Cardiac fibroblast (primary cell): ENCODE results near the gene PAMR1.

ENCODE experiments used
- DNase-seq, 2 donors: peaks; one replicate each; pipeline versions ENCODE4 v3.0.0 to v3.0.0-alpha.2; 2010; ENCODE audit warnings: low read depth in 2 of 2
- H3K4me3 ChIP-seq, 2 donors: replicated peaks in 1 of 2; 1 replicate in 1 of 2; 2 replicates in 1 of 2; pipeline ENCODE4 v1.5.1; 2011; ENCODE audit warnings: low read depth in 2 of 2, low read length in 2 of 2, mild to moderate bottlenecking in 2 of 2, moderate library complexity in 1 of 2
- TF ChIP-seq, protein P1 (sequence below): IDR thresholded peaks from one replicate; pipeline ENCODE4 v1.5.1; 2011; ENCODE audit warnings: low read depth, mild to moderate bottlenecking, low read length, inconsistent platforms

Gene PAMR1

DNA sequence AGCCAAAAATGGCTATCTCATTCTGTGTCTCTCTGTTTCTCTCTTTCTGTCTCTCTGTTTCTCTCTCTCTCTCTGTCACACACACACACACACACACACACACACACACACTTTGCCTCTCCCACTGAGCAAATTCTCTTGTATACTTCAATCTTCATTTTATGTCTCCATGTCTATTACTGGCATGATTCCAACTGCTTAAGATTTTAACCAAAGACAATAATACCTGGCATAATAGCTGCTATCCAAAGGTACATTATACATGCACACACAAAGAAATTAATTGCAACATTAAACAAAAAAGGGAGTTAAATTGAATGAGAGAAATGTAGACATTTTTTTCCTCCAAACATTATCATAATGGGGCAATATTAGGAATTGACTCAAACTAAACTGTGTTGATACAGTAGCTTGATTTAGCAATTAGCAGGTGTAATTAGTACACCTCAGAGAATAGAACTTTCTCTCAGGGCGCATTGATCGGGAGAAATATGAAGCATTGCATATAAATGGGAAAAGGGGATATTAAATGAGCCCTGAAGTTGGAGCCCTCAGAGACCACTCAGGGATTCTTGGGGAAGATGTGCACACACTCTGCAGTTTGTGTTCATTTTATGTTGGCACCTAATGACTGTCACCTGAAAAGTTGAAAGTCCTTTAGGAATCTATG is 88.7 kb downstream of the PAMR1 start:
- no peak for DNase-seq
- TF ChIP-seq, protein P1, sequence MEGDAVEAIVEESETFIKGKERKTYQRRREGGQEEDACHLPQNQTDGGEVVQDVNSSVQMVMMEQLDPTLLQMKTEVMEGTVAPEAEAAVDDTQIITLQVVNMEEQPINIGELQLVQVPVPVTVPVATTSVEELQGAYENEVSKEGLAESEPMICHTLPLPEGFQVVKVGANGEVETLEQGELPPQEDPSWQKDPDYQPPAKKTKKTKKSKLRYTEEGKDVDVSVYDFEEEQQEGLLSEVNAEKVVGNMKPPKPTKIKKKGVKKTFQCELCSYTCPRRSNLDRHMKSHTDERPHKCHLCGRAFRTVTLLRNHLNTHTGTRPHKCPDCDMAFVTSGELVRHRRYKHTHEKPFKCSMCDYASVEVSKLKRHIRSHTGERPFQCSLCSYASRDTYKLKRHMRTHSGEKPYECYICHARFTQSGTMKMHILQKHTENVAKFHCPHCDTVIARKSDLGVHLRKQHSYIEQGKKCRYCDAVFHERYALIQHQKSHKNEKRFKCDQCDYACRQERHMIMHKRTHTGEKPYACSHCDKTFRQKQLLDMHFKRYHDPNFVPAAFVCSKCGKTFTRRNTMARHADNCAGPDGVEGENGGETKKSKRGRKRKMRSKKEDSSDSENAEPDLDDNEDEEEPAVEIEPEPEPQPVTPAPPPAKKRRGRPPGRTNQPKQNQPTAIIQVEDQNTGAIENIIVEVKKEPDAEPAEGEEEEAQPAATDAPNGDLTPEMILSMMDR: no peak
- no peak overlapping the region for H3K4me3 ChIP-seq

DNA sequence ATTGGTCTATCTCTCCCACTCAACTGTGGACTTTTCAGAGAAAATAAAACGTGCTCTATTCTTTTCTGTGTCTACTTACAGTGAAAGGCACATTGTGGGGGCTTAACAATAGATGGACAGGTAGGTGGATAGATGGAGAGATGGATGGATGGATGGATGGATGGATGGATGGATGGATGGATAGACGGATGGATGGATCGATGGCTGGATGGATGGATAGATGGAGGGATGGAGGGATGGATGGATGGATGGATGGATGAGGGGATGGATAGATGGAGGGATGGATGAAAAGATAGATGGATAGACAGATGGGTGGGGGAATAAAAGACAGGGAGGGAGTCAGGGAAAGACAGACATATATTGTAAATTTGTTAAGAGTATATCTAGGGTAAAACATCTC is 91.8 kb downstream of the PAMR1 start:
- TF ChIP-seq, protein P1: no peak
- no peak overlapping the region for H3K4me3 ChIP-seq
- DNase-seq: no peak

DNA sequence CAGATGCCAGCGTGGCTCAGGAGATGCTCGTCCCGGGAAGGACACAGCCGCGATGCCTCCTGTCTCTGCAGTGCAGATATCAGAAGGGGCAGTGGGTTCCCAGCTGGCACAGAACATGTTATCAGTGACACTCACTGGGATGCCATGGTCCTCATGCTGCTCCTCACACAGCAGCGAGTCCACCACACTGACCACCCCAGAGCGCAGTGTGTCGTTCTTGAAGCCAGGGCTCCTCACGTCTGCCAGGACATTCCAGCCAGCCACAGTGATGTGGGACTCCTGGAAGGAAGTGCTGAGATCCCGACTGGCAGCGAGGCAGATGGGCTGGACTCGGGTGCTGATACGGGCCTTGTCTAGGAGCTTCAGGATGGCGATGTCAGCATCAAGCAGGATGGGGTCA is 93.0 kb downstream of the PAMR1 start:
- H3K4me3 ChIP-seq: no peak overlapping the region
- DNase-seq: no peak
- TF ChIP-seq, protein P1: no peak

DNA sequence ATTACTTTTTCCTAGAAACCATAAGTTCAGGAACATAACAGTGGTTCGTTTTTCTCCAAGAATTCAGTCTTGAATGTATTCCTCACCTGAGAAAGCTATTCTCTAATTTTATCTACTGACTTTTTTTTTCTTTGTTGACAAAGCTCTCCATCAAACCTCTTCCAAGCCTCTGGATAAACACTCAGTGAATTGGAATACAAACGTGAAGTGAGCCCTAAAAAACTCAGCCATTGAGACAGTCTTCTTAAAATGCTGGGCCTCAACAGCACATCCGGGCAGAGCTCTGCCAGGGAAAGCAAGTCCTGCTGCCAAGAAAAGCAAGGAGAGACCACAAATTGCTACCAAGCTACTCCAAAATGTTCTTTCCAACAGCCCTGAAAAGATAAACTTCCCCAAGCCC is 98.3 kb downstream of the PAMR1 start:
- peak; percentile 75 to 86 for DNase-seq
- TF ChIP-seq, protein P1: no peak
- no peak overlapping the region for H3K4me3 ChIP-seq

DNA sequence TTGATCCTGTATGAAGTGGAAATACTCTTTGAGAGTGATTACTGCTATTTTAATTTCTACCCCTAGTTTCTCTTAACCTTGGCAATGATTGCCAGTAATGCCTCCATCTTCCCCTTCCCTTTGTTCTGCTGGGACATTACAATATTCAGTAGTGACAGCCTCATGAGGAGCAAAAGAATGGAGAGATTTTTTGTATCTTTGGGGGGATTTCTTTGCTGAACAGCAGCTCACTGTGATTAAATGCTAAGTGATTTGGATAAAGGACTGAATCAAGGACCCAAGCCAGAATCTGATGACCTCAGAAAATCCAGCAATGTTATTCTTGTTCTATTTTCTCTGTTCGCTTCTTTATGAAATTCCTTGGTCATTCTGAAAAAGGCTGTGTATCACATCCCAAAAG is 99.1 kb downstream of the PAMR1 start:
- DNase-seq: no peak
- TF ChIP-seq, protein P1: no peak
- H3K4me3 ChIP-seq: no peak overlapping the region

DNA sequence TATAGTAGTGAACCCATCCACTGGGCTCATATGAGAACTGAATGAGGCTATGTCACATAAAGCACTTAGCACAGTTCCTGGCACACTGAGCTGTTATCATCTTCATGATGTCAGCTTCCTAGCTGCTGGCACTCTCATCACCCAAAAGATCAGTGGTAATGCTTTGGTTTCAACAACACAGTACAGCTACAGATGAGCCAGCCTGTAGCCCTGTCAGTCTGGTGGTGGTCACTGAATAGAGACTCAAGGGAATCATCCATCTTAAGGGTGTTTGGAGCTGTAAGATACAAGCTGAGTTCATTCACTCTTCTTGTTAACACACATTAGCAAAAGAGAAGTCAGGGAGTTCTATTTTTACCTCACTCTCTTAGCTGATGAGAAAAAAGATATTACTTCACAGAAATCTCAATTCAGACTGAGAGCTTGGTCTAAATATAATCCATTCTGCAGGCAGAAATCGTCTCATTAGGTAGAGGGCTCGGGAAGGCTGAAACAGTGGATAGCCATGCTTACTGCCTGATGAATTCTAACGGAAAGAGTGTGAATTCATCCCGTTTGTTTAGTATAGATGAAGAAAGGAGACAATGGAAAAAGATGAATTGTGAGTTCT is 99.7 kb downstream of the PAMR1 start:
- TF ChIP-seq, protein P1: no peak
- DNase-seq: no peak
- H3K4me3 ChIP-seq: no peak overlapping the region
